Measurements from ENCODE around the gene RNF213.

The RNF213 gene

DNA sequence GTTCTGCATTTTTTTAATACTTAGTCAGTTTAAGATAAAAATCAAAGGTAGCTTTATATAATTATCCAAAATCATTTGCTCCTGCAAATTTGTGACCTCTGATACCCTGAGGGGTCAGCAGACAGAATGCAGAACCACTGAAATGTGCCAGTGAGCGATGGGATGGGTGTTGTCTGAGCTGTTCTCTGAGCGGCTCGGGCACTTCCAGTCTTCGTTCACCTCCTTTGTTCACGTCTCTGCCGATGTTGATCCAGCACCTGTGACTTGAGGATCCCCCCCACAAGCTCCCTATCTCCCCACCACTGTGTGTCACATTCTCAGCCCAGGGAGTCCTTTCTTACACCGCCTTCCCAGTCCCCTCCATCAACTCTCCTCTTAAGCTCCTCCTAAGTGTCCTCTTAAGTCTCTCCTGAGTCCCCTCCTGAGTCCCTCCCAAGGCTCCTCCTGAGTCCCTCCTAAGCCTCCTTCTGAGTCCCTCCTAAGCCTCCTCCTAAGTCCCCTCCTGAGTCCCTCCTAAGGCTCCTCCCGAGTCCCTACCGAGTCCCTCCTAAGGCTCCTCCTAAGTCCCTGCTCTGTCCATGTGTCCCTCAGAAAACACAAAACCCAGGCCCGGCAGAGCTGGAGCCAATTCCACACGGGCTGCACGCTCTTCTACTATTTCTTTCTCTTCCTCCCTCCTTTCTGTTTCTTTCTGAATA lies 47.5 kb downstream of the RNF213 start:
- H2BK12ac ChIP-seq (ENCODE audit: low read length in 2 of 2) = no peak overlapping the region
- H3K79me1 ChIP-seq (replicated peaks; ENCODE audit: low read length, poor library complexity, severe bottlenecking) = peaks cover 24% of the 10 kb centered on the region
- H3K23ac ChIP-seq (ENCODE audit: low read length in 2 of 2) = no peak overlapping the region
- no peak for DNase-seq
- no peak overlapping the region for H3K9ac ChIP-seq (ENCODE audit: low read length)
- 78% methylated on average over 9 of the region's 12 CpGs for WGBS
- peaks cover 8% of the 10 kb centered on the region for H3K9me3 ChIP-seq (ENCODE audit: control insufficient read depth, low read length)
- no peak overlapping the region for H2BK5ac ChIP-seq (ENCODE audit: low read depth, low read length, poor library complexity, severe bottlenecking)
- no peak overlapping the region for H3K27ac ChIP-seq (ENCODE audit: low read length, poor library complexity, severe bottlenecking)
- no peak overlapping the region for H2AFZ ChIP-seq (ENCODE audit: low read depth, low read length)
- no peak overlapping the region for H3K18ac ChIP-seq (ENCODE audit: low read depth in 1 of 2, low read length in 2 of 2)
- no peak overlapping the region for H4K8ac ChIP-seq (ENCODE audit: low read length)
- no peak overlapping the region for H3K4ac ChIP-seq (ENCODE audit: low read depth in 1 of 2, low read length in 2 of 2)
- peaks cover 77 to 86% of the 10 kb centered on the region in 2 experiments for H3K36me3 ChIP-seq (ENCODE audit: control insufficient read depth in 1 of 2, insufficient read depth in 2 of 2, low read depth in 1 of 2, low read length in 2 of 2)
- H2BK120ac ChIP-seq (ENCODE audit: low read depth, low read length) = no peak overlapping the region
- H2AK5ac ChIP-seq (ENCODE audit: low read length, severe bottlenecking) = no peak overlapping the region
- H3K4me3 ChIP-seq (ENCODE audit: insufficient read depth in 1 of 2, low read depth in 1 of 2, low read length in 2 of 2) = no peak overlapping the region
- no peaks in the 10 kb centered on the region for H3K4me1 ChIP-seq (ENCODE audit: control insufficient read depth, insufficient read depth, low read depth, low read length)
- no peak overlapping the region for H3K4me2 ChIP-seq (ENCODE audit: low read length, poor library complexity, severe bottlenecking)
- no peaks in the 10 kb centered on the region for H3K27me3 ChIP-seq (ENCODE audit: control insufficient read depth in 1 of 2, insufficient read depth in 1 of 2, low read length in 2 of 2)
- H4K91ac ChIP-seq (ENCODE audit: low read length) = no peak overlapping the region
- no peak overlapping the region for H2BK15ac ChIP-seq (ENCODE audit: low read depth, poor library complexity, severe bottlenecking)
- no peak overlapping the region for H3K14ac ChIP-seq (ENCODE audit: low read length in 2 of 2)

DNA sequence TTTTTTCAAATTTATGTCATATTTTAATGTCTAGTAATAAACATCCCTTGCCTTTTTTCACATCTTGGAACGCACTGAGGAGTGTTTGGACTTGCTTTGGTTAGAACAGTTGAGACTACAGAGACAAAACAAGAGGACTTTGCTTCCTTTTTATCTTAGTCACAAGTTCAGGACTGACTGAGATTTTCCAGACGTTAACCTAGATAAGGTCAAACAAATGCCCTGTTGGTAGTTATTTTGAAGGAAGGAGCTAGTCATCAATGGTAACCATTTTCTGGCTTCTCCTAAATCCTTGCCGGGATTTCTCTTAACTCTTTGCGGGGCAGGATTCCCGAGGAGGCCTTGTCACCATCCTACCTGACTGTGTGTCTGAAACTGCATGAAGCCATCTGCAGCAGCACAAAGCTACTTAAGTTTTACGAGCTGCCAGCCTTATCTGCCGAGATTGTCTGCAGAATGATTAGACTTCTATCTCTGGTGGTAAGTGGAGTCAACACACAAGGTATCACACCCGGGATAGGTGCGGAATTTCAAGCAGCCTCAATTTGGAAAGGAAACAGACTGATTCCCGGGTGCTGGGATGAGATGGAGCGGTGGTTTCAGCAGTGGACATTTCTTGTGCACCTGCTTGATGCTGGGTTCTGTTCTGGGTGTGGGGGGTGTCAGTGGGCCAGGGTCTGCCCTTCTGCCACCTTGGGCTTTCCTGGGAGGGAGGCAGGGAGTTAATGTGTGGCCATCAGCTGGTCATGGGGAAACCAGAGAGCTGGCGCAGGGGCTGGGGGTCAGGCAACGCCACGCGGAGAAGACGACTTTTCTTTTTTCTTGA lies 48.3 kb downstream of the RNF213 start:
- Histone ChIP-seq H4K91ac (ENCODE audit: low read length) (no peak overlapping the region), H3K4me2 (ENCODE audit: low read length, poor library complexity, severe bottlenecking) (no peak overlapping the region), H3K36me3 (ENCODE audit: control insufficient read depth in 1 of 2, insufficient read depth in 2 of 2, low read depth in 1 of 2, low read length in 2 of 2) (peaks cover 77 to 84% of the 10 kb centered on the region in 2 experiments), H3K9ac (ENCODE audit: low read length) (no peak overlapping the region), H2BK15ac (ENCODE audit: low read depth, poor library complexity, severe bottlenecking) (no peak overlapping the region), H3K14ac (ENCODE audit: low read length in 2 of 2) (no peak overlapping the region), H3K18ac (ENCODE audit: low read depth in 1 of 2, low read length in 2 of 2) (no peak overlapping the region), H2BK120ac (ENCODE audit: low read depth, low read length) (no peak overlapping the region), H3K4me3 (ENCODE audit: insufficient read depth in 1 of 2, low read depth in 1 of 2, low read length in 2 of 2) (no peak overlapping the region), H2AK5ac (ENCODE audit: low read length, severe bottlenecking) (no peak overlapping the region), H2BK5ac (ENCODE audit: low read depth, low read length, poor library complexity, severe bottlenecking) (no peak overlapping the region), H3K23ac (ENCODE audit: low read length in 2 of 2) (no peak overlapping the region), H3K27me3 (ENCODE audit: control insufficient read depth in 1 of 2, insufficient read depth in 1 of 2, low read length in 2 of 2) (no peaks in the 10 kb centered on the region), H3K4me1 (ENCODE audit: control insufficient read depth, insufficient read depth, low read depth, low read length) (peaks cover 2% of the 10 kb centered on the region), H3K27ac (ENCODE audit: low read length, poor library complexity, severe bottlenecking) (no peak overlapping the region), H3K4ac (ENCODE audit: low read depth in 1 of 2, low read length in 2 of 2) (no peak overlapping the region), H2AFZ (ENCODE audit: low read depth, low read length) (no peak overlapping the region), H2BK12ac (ENCODE audit: low read length in 2 of 2) (no peak overlapping the region), H3K79me1 (replicated peaks; ENCODE audit: low read length, poor library complexity, severe bottlenecking) (peaks cover 24% of the 10 kb centered on the region), H4K8ac (ENCODE audit: low read length) (no peak overlapping the region), H3K9me3 (ENCODE audit: control insufficient read depth, low read length) (peaks cover 2% of the 10 kb centered on the region)
- 66% methylated on average over 16 of the region's 16 CpGs for WGBS
- DNase-seq = peak; percentile 23

DNA sequence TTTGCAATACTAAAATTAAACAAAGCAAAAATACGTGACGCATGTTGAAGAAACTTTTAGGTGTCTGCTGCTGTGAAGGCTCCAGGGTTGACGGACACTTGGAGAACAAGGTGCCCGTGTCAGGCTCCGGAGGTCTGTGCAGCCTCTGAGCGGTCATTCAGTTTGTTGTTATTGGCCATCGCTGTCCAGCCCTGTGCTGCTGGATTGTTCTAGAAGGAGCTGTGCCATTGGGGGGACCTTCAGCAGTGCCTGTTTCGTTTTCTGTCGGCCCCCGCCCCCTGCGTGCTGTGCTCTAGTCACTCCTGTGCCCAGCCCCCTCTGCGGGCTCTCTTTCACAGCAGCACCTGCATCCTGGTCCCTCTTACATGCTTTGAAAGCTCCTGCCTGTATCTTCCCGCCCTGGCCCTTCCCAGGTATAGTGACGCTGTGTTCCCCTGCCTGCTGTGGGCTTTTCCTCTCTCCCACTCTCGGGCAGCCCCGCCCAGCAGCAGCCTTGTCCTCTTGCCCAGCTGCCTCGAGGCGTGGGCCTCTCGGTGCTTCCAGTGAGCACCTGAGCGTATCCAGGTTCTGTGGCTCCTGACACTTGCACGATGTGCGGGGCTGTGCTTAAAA lies 50.7 kb downstream of the RNF213 start:
- Histone ChIP-seq H3K27ac (ENCODE audit: low read length, poor library complexity, severe bottlenecking) (no peak overlapping the region), H3K4me2 (ENCODE audit: low read length, poor library complexity, severe bottlenecking) (no peak overlapping the region), H2BK120ac (ENCODE audit: low read depth, low read length) (no peak overlapping the region), H3K4me1 (ENCODE audit: control insufficient read depth, insufficient read depth, low read depth, low read length) (peaks cover 2% of the 10 kb centered on the region), H3K4ac (ENCODE audit: low read depth in 1 of 2, low read length in 2 of 2) (no peak overlapping the region), H3K23ac (ENCODE audit: low read length in 2 of 2) (no peak overlapping the region), H4K8ac (ENCODE audit: low read length) (no peak overlapping the region), H2AK5ac (ENCODE audit: low read length, severe bottlenecking) (no peak overlapping the region), H3K27me3 (ENCODE audit: control insufficient read depth in 1 of 2, insufficient read depth in 1 of 2, low read length in 2 of 2) (no peaks in the 10 kb centered on the region), H2BK15ac (ENCODE audit: low read depth, poor library complexity, severe bottlenecking) (no peak overlapping the region), H3K14ac (ENCODE audit: low read length in 2 of 2) (no peak overlapping the region), H3K79me1 (replicated peaks; ENCODE audit: low read length, poor library complexity, severe bottlenecking) (peaks cover 22% of the 10 kb centered on the region), H2AFZ (ENCODE audit: low read depth, low read length) (no peak overlapping the region), H2BK12ac (ENCODE audit: low read length in 2 of 2) (no peak overlapping the region), H3K36me3 (ENCODE audit: control insufficient read depth in 1 of 2, insufficient read depth in 2 of 2, low read depth in 1 of 2, low read length in 2 of 2) (peaks cover 64 to 66% of the 10 kb centered on the region in 2 experiments), H3K9ac (ENCODE audit: low read length) (no peak overlapping the region), H3K9me3 (ENCODE audit: control insufficient read depth, low read length) (no peaks in the 10 kb centered on the region), H2BK5ac (ENCODE audit: low read depth, low read length, poor library complexity, severe bottlenecking) (no peak overlapping the region), H3K4me3 (ENCODE audit: insufficient read depth in 1 of 2, low read depth in 1 of 2, low read length in 2 of 2) (no peak overlapping the region), H3K18ac (ENCODE audit: low read depth in 1 of 2, low read length in 2 of 2) (no peak overlapping the region), H4K91ac (ENCODE audit: low read length) (peak overlapping the region; percentile 28)
- 97% methylated on average over 22 of the region's 22 CpGs for WGBS
- DNase-seq = no peak

DNA sequence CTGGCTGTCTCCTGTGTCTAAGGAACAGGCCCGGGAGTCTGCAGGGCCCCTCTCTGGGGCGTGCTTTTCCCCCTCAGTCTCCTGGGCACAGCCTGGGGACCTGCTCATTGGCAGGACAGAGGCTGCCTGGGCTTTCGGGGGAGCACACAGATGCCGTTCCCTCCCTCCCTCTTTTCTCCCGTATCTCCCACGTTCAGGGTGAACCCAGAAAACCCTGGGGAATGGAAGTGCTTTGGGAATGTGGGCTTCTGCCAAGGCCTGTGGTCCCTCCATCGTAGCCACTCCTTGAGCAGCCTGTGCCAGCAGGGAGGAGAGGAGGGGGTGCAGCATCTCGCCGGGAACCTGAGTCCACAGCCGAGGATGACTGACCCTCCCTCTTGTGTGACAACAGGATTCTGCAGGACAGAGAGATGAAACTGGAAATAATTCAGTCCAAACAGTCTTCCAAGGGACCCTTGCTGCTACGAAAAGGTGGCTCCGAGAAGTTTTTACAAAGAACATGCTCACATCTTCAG lies 52.0 kb downstream of the RNF213 start:
- H3K23ac ChIP-seq (ENCODE audit: low read length in 2 of 2) = no peak overlapping the region
- no peak overlapping the region for H3K4ac ChIP-seq (ENCODE audit: low read depth in 1 of 2, low read length in 2 of 2)
- H2BK5ac ChIP-seq (ENCODE audit: low read depth, low read length, poor library complexity, severe bottlenecking) = no peak overlapping the region
- no peak overlapping the region for H3K4me3 ChIP-seq (ENCODE audit: insufficient read depth in 1 of 2, low read depth in 1 of 2, low read length in 2 of 2)
- peaks cover 22% of the 10 kb centered on the region for H3K79me1 ChIP-seq (replicated peaks; ENCODE audit: low read length, poor library complexity, severe bottlenecking)
- WGBS = 100% methylated on average over 9 of the region's 12 CpGs
- H3K27me3 ChIP-seq (ENCODE audit: control insufficient read depth in 1 of 2, insufficient read depth in 1 of 2, low read length in 2 of 2) = no peaks in the 10 kb centered on the region
- no peak overlapping the region for H3K18ac ChIP-seq (ENCODE audit: low read depth in 1 of 2, low read length in 2 of 2)
- no peak overlapping the region for H3K27ac ChIP-seq (ENCODE audit: low read length, poor library complexity, severe bottlenecking)
- no peak for DNase-seq
- H2AK5ac ChIP-seq (ENCODE audit: low read length, severe bottlenecking) = no peak overlapping the region
- H2BK12ac ChIP-seq (ENCODE audit: low read length in 2 of 2) = no peak overlapping the region
- H3K9ac ChIP-seq (ENCODE audit: low read length) = no peak overlapping the region
- peaks cover 2% of the 10 kb centered on the region for H3K4me1 ChIP-seq (ENCODE audit: control insufficient read depth, insufficient read depth, low read depth, low read length)
- no peak overlapping the region for H2AFZ ChIP-seq (ENCODE audit: low read depth, low read length)
- H3K14ac ChIP-seq (ENCODE audit: low read length in 2 of 2) = no peak overlapping the region
- peaks cover 71 to 72% of the 10 kb centered on the region in 2 experiments for H3K36me3 ChIP-seq (ENCODE audit: control insufficient read depth in 1 of 2, insufficient read depth in 2 of 2, low read depth in 1 of 2, low read length in 2 of 2)
- H4K91ac ChIP-seq (ENCODE audit: low read length) = no peak overlapping the region
- H3K9me3 ChIP-seq (ENCODE audit: control insufficient read depth, low read length) = no peaks in the 10 kb centered on the region
- no peak overlapping the region for H2BK120ac ChIP-seq (ENCODE audit: low read depth, low read length)
- H3K4me2 ChIP-seq (ENCODE audit: low read length, poor library complexity, severe bottlenecking) = no peak overlapping the region
- no peak overlapping the region for H2BK15ac ChIP-seq (ENCODE audit: low read depth, poor library complexity, severe bottlenecking)
- H4K8ac ChIP-seq (ENCODE audit: low read length) = no peak overlapping the region
